GM21619 (cell line): ENCODE results near the gene ADAMTSL4.
"Not testable (repeated sequence)": the region's sequence is repeated elsewhere in the genome, so short reads cannot be mapped to it uniquely, and the experiment has no call there.

Experiments used
- ATAC-seq: cut with Tn5 transposase; IDR thresholded peaks from one replicate; pipeline ENCODE4 v1.9.1; 2021; ENCODE audit not compliant: unreplicated experiment

The ADAMTSL4 gene

DNA sequence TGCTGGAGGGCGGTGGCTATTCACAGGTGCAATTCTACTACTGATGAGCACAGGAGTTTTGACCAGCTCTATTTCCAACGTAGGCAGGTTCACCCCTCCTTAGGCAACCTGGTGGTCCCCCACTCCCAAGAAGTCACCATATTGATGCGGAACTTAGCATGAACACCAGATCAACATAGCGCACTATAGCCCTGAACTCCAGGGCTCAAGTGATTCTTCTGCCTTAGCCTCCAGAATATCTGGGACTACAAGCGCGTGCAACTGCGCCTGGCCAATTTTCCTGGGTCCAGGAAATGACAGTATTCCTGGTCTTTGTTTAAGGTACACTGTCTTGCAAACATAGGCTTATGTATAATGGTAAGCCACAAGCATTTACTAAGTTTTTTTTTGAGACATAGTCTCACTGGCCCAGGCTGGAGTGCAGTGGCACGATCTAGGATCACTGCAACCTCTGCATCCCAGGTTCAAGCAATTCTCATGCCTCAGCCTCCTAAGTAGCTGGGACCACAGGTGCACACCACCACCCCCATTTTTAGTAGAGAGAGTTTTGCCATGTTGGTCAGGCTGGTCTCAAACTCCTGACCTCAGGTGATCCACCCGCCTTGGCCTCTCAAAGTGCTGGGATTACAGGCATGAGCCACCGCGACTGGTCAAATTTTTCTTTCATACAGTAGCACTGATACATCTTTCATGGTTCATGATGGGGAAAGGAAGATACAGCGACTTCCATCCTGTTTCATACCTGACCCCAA lies 17.6 kb downstream of the ADAMTSL4 start:
- ATAC-seq = no peak

DNA sequence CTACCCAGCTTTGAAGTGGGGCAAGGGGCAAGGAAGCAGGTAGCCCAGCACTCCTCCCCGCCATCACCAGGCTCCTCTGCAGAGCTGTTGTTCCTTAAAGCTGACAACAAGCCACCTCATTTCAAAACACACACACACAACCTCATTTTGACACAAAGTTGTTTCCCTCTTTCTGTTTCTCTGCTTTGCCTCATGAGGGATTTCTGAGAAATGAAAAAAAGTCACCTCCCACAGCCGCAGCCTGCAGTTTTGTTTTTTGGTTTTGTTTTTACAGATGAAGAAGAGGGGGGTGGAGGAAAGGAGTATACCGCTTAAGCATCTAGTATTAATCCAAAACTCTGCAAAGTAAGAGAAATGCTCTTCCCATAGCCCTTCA lies 18.1 kb downstream of the ADAMTSL4 start:
- ATAC-seq = peak; percentile 34

DNA sequence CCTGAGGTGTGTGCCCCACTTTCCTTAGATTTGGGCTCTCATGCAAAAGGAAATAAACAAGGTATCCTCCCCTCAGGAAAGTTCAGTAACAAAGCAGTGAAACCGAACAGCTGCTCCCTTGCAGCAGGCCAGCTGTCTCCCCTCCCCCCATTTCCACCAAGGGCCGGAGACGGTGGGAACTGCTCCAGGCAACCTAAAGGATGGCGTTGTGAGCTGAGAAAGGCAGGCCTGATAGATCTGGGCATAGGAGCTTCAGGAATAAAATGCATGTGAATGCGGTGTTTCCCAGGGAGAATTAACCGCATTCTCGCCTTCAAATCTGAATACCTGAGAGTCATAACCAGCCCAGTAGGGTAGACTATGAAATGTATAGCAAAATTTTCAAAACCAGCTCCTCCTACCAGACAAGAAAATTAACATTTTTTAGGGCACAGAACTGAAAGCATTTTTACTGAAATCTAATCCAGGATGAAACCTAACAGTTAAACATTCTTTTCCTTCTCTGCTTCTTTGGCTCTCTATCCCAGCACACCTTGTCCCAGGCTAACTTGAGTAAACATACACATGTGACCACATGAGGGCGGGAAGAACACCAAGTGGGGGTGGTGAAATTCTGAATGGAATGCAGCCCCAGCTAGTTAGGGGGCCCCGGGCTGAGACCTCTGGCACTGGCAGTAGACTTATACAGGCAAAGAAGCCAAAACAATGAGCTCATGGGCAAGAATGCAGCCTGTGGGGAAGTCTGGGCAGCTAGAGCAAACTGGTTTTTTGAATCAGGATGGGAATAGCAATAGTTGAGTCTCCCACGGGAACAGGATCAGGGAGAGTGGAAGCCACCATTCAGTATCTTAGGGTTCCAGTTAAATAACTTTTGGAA lies 18.7 kb downstream of the ADAMTSL4 start:
- ATAC-seq = peak; percentile 17

DNA sequence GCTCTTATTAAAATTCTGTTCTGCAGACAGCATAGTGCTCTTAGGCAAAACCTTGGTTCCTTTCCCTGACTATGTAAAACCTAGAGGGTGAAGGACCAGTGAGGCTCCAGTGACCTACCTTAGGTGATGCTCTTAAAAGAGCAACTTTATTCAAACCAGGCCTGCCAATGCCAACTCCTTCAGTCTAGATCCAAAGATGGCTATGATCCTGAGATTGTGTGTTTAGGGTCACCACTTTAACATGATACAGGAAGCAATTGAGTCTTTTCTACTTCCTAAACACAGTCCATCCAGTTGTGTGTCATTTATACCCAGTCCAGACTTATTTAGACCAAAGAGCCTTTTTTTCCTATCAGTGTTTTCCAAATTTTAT lies 19.4 kb downstream of the ADAMTSL4 start:
- no peak for ATAC-seq

DNA sequence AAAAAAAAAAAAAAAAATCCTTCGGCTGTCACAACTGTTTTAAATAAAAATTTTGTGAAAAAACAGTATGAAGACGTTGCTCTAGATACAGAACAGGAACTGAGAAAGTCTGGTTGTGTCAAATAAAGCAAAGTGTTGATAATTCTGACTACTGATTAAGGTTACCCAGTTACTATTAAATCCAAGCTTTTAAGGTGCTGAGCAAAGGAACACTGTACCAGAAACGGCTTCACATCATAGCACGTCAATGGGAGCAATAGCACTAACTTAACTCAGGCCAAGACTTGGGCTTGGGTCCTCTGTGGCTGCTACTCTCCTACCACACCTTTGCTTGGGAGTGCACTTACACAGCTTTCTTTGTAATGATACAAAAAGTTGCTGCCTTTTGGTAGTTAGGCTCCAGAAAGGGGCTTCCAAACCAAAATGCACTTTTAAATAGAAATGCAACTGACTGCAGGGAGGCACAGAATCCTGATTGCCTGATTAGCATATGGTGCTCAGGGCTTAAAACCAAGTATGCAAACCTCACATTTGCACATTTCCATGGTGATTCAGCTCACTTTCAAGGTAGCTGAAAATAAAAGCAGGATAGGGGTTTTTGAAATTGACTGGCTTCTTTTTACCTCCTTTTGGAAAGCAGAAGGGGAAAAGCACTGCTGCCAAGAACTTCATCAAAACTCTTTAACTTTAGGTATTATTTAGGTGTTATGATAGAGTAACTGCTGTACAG lies 23.9 kb downstream of the ADAMTSL4 start:
- no peak for ATAC-seq

DNA sequence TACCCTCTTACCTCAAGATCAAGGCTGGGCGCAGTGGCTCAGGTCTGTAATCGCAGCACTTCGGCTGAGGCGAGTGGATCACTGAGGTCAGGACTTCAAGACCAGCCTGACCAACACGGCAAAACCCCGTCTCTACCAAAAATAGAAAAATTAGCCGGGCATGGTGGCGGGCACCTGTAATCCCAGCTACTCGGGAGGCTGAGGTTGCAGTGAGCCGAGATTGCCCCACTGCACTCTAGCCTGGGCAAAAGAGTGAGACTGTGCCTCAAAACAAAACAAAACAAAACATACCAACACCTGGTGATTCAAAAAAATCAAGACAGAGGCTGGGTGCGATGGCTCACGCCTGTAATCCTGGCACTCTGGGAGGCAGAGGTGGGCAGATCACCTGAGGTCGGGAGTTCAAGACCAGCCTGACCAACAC lies 24.5 kb downstream of the ADAMTSL4 start:
- ATAC-seq = not testable (repeated sequence)

DNA sequence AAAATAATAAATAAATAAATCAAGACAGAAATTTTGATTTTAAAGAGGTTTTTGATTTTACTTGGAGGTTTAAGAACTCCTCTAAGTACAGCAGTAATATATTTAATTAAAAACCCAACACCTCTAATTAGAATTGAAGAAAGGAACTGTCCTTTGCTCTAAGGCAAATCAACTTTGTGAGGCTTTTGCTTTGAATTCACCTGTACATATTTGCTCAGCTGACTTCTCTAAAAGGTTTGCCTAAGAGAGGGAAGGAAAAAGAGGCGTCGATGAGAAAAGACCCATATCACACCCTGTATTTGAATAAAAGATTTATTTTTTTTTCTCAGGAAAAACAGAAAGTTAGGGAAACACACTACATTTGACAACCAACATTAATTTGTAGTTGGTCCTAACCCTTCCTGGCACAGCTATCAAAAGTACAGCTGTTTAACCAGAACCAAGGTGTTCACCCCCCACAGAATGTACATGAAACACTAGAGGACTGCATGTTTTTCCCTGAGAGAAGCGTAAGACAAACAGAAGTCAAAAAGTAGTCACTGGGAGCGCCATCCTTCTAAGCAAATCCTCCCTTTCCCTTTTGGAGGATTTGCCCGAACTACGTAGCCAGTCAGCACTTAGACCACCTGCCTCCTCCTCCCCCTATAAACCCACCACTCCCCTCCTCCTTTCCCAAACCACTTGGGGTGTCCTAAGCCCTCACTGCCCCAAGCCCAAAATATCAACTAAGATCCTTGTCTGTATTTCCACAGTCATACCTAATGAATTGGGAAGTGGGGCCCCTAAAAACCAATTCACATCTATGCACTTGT lies 25.3 kb downstream of the ADAMTSL4 start:
- ATAC-seq = no peak

DNA sequence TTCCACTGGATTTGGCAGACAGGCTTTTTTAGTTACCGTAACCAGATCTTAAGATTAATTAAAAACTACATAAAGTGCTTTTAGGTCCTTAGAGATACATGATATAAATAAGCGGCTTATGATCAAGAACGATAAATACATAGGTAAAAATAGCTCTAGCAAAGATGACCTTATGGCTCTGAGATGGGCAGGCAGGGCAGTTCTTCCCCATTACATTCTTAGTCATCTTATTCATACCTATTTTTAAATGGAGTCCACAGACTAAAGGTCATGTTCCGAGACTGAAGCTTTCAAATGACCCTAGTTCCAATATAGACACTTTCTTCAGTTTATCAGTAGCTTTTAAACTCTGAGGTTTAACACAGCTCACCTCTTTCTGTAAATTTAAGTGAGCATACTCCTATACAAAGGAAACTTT lies 25.9 kb downstream of the ADAMTSL4 start:
- ATAC-seq = no peak

DNA sequence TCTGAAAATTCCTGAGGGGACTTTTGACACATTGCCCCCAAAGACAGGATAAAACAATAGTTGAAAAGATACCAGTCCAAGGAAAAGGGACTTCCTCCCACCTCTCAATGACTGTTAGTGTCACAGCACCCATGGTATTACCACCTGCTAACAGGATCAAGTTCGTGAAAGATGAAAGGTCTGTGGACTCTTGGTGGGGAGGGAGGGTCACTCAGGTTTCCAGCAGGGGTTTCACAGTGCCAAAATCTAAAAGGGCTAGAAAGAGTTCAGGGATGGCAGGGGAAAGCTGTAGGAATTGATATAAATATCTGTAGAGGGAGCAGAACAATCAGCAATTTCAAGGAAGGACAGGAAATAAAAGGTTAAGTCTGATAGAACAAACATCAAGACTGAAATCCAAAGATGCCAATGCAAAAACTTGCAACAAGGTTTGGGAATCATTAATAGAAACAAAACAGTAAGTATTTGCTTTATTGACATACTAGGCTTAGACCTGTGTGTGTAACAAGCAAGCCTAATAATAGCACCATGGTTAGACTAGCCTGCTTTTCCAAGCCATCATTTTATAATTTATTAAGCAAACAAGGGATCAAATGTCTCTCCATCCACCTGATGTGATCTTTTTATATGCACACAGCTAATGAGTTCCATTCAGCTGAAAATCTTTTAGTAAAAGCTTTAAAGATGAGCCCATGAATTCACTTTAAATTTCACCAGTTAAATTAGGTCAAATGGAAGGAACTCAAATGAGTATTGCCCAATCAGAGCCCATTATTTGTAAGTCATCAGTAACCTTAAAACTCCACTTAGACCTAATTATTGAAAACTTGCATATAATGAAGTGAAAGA lies 26.5 kb downstream of the ADAMTSL4 start:
- no peak for ATAC-seq

DNA sequence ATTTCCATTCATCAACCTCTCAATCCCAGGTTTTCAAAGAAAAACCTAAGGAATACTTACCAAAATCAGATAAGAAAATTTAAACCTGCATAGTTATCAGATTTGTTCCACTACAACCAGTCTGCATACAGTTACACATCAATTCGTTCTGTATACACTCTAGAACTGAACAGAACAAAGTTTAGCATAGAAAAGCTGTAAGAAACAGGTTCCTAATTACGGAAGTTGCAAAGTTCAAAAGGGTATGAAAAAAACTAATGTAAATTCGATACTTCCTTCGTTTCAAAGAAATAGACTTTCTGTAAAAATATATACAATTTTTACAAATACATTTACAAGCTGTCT lies 27.1 kb downstream of the ADAMTSL4 start:
- no peak for ATAC-seq

DNA sequence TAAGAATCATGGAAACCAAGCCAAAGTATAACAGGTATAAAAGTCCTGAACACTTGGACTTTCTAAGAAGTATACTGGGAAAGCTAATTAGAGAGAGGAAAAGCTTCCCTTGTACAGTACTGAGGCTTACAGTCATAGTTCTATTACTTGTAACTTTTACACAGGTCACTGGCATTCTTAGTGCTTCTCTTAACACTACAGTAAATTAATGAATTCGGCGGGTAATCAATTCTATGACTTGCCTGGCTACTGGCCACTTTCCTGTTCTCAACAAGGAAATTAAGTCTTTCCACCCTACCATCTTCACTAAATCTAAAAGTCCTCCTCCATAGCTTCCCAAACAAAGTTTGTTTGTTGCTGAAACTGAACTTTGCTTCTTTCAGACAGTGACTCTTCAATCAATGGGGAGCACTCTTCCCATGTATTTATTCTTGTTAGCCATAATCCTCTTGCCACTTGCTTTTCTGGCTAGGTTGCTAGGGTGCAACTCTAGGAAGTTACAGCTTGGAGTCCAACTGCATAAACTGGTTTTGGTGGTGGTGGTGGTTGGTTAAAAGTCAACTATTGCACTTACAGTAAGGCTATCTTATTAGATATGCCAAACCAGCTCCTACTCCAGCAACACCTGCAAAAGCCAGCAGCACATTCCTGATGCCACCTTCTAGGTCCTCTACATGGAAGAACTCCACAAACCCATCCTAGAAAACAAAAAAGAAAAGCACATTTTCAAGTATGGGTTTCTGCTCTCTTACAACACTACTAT lies 27.8 kb downstream of the ADAMTSL4 start:
- ATAC-seq = no peak

DNA sequence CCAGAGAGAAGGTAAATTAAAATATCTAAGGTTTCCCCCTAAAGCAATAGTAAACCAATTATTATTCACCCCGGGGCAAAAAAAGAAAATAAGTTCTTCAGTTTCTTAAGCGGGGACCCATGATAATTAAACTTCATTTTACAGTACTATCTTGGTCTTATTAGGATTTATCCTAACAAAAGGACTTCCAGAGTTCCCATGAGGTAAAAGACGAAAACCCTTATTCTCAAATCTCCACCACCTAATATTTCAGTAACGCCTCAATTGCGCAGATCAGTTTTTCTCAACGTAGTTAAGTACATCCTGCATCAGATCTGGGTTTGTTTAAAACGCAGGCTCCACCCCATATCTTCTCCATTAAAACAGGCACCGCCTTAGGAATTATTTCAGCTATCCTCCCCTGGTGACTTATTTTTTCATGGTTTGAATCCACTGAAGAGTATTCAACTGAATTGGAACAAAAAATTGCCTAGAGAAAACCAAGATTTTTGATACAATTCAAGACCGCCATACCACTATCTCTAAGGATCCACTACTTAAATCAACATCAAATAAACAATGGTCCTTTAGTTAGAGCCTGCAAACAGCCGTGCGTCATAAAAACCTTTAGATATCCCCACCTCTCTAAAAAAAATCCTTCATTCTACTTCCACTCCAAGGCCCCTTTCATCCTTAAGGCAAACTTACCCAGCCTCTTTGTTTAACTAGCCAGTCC lies 28.5 kb downstream of the ADAMTSL4 start:
- ATAC-seq = no peak

DNA sequence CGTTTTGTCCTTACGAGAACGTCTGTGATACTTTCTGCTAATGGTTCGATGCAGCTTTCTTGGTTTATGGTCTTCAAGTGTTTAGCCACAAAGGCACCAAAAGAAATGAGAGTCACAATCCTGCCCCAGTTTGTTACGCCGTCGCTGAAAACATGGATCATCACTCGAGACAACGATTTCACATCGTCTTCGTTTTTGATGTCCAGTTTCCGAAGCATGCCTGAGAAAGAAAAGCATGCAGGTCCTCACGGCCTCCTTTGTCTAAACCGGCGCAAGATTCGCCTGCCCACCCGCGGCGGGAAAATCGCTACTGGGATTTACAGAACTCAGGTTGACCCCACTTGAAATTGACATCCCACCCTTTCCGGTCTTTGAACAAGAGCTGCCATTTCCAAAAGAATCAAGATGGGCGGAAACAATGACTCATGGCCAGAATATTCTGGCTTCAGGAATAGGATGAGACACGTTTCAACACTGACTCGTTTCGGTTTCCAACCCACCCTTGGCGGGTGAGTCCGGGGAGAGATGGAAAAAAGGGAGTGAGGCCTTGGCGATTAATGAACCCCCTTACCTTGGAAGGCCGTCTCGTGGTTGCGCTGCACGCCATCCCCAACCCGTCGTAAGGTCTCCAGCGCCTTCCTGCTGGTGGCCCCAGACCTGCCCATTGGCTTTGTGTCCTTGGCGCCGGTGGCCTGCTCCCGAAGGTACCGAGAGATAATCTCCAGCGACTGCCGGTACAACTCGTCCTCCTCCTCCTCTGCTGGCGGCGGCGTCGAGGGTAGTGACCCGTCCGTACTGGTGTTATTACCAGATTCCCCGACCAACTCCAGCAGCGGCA lies 29.3 kb downstream of the ADAMTSL4 start:
- ATAC-seq = peak; percentile 1

DNA sequence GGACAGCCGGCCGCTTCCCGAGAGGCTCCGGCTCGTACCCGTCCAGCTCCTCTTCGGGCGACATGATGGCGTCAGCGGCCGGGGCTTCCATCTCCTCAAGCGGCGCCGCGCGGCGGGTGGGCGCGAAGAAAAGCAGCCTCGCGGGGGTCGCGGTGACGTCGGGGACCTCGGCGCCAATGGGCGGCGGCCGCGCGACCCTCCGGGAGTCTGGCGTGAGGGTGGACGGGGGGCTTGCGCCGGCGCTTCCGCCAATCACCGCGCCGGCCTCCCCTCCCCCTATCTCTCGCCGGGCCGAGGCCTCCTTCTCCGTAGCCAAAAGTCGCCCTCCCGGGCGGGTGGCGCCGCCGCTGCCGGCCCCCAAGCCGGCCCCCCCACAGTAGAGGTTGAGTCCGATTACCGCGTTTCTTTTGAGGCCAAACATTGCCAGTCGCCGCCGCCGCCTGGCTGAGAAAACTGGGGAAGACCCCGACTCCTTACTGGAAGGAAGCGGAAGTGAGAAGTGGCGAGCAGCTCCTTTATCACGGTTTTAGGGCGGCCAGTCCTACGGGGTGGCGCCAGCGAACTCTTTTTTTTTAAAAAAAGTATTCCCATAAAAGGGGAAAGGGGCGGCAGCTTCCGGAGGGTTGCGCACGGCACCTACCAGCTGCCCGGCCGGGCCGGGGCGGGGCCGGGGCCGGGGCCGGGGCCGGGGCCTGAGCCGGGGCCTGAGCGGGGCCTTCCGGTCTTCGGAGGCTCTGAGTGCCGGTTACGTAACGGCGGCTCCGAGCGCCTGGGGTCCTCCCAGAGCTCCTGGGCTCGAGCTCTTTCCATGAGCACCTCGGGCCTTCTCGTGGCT lies 30.1 kb downstream of the ADAMTSL4 start, which contains the start of gene MCL1:
MCL1 (minus strand) TSS at position 501 of the 835 bp plus-strand sequence; CDS start at position 421, 80 bp downstream.
- peak; percentile 77 for ATAC-seq

DNA sequence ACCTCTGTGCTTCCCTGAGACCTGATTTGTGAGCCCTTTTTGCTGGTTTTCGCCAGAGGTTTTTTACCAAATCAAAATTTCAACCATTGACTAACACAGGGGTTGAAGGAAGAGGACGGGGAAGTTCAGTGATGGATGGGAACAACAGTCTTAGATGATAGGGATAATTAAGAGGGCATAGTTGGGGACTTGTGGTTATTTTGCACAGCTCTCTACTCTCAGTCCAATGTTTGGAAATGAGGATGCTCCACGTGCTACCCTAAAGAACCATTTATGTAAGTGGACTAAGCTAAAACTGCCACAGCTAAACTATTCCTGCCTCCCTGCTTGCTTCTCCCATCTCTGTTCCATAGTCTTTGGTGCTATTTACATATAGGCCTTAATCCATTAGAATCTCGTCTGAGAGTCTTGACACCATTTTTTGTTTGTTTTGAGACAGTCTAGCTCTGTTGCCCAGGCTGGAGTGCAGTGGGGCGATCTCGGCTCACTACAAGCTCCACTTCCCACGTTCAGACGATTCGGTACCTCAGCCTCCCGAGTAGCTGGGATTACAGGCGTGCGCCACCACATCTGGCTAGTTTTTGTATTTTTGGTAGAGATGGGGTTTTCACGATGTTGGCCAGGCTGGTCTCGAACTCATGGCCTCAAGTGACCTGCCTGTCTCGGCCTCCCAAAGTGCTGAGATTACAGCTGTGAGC lies 30.9 kb downstream of the ADAMTSL4 start:
- ATAC-seq = no peak

DNA sequence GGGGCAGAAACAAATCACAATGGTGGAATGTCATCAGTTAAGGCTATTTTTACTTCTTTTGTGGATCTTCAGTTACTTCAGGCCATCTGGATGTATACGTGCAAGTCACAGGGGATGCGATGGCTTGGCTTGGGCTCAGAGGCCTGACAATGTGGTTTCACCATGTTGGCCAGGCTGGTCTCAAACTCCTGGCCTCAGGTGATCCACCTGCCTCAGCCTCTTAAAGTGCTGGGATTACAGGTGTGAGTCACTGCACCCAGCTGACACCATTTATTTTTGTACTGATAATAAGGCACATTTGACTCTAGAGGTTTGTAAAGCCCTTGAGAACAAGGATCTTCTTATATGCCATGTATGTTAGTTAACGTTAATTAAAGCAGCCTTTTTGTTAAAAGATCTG lies 31.8 kb downstream of the ADAMTSL4 start:
- not testable (repeated sequence) for ATAC-seq
